Motor neuron (in vitro differentiated cells): ENCODE data around the gene SRXN1. TPM values are rescaled to one million over a fixed set of nuclear protein-coding genes. Genes with fewer than 3 reads are reported as not detected.
"Not testable (repeated sequence)": the region's sequence is repeated elsewhere in the genome, so short reads cannot be mapped to it uniquely, and the experiment has no call there.

Source experiments
- ATAC-seq, 8 experiments: fragments of 200-7000 bp; cut with Tn5 transposase; replicated peaks in 6 of 8; 2 replicates each; pipeline ENCODE4 v1.8.0; 2021; ENCODE audit warnings: mild to moderate bottlenecking in 8 of 8, moderate library complexity in 8 of 8
- H3K27ac ChIP-seq, 2 donors: fragments of 250-450 bp; sonication (Bioruptor Pico); 2 replicates each; pipeline ENCODE4 v1.9.0; 2021; ENCODE audit warnings: antibody characterized with exemption in 2 of 2, mild to moderate bottlenecking in 2 of 2, moderate library complexity in 1 of 2
- H3K4me1 ChIP-seq, 2 donors: fragments of 250-450 bp; sonication (Bioruptor Pico); replicated peaks in 1 of 2; 2 replicates each; pipeline ENCODE4 v1.6.1; 2021; ENCODE audit warnings: antibody characterized with exemption in 2 of 2, mild to moderate bottlenecking in 2 of 2, moderate library complexity in 1 of 2
- H3K4me3 ChIP-seq, 5 donors: fragments of 250-450 bp; sonication (Bioruptor Pico); 2 replicates each; pipeline ENCODE4 v1.9.0; 2021; ENCODE audit warnings: antibody characterized with exemption in 5 of 5, mild to moderate bottlenecking in 5 of 5, moderate library complexity in 4 of 5
- WGBS, 10 experiments: fragments of 450-650 bp; shearing (Covaris generic); methylation state at CpG; one replicate each; pipeline ENCODE4 v1.0.0; 2022; 5-methylcytosine and 5-hydroxymethylcytosine counted together
- in situ Hi-C, 9 experiments: fragments of 400-800 bp; cut with MboI; loops; one replicate each; pipeline ENCODE4 v1.15.0; 2021; ENCODE audit warnings: low sequenced_read_pairs in 9 of 9, low pct_unique_long_range_greater_than_20kb in 2 of 9; ENCODE audit not compliant: unreplicated experiment in 9 of 9
- total RNA-seq, 8 experiments: library from RNA; unstranded; fragments of 300-600 nt; gene quantifications; 2 replicates each; pipeline versions ENCODE4 v1.2.3 to v1.2.4, GENCODE V29; 2022

SRXN1 gene
- total RNA-seq, 8 experiments from 2014 or later: 7.1 to 51.6 (median 16.2) TPM

DNA sequence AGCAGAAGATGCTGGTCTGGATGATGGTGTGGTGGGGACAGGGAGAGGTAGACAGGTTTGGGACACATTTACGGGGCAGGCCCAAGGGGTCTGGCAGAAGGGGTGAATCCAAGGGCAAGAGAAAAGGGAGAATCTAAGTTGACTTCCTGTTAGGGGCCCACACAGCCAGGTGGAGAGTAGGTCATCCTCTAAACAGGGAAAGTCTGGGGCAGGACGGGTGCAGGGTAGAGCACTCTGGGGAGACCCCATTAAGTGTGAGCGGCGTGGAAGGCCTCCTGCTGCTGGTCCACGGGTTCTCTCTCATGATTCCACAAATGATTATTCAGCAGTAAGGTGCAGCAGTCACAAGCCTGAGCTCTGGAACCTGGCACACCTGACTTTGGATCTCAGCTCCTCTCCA, 2.7 kb downstream of the SRXN1 start:
- H3K27ac ChIP-seq: no peak overlapping the region
- peaks cover 14 to 21% of the 10 kb centered on the region in 2 donors for H3K4me1 ChIP-seq
- H3K4me3 ChIP-seq: no peak overlapping the region
- WGBS, 10 experiments: 40 to 100% (median 88%) methylated on average over 1 to 5 of the region's 5 CpGs; no CpG with 5 or more reads in 5 of the 10 experiments
- in situ Hi-C loops: no loop called here
- no peak for ATAC-seq

DNA sequence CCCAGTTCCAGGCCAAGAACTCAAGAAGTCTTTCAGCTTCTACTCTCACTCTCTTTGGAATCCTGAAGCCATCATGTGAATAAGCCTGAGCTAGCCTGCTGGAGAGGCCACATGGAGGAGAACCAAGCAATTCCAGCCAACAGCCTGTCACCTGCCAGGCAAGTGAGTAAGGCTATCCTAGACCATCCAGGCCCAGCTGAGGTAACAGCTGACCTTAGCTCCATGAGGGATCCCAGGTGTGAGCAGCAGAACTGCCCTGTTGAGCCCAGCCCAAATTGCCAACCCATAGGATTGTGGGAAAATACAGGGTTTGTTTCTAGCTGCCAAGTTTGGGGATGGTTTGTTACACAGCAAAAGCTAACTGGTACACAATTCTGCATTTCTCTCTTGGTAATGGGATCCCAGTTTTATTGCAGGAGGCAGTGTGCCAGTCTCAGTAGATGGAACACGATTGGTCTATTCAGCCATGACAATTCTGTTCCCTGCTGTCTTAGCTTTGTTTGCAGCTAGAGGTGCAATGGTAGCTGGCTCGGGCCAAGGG, 5.5 kb downstream of the SRXN1 start:
- no peak for ATAC-seq
- H3K4me1 ChIP-seq: peaks cover 12 to 22% of the 10 kb centered on the region in 2 donors
- H3K27ac ChIP-seq: no peak overlapping the region
- H3K4me3 ChIP-seq: no peak overlapping the region
- WGBS, 10 experiments: 83 to 100% methylated on average over 1 of the region's 2 CpGs; no CpG with 5 or more reads in 8 of the 10 experiments
- in situ Hi-C loops: no loop called here

DNA sequence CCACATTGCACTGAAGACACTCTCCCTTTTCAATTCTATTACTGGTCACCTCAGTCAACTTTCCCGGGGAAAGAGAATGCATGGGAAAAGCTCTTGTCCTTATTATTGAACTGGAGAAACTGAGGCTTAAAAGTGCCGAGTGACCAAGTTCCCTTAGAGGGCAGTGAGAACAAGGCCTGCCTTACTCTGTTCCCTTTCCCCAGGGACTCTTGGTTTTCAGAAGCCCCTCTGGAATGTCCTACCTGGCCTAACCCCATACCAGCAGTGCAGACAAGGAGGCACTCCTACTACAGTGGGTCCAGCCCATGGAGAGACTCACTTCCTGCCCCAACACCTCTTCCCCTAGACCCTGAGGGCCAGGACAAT, 6.1 kb downstream of the SRXN1 start:
- H3K27ac ChIP-seq: no peak overlapping the region
- in situ Hi-C loops: no loop called here
- ATAC-seq: no peak
- H3K4me3 ChIP-seq: no peak overlapping the region
- peaks cover 7 to 16% of the 10 kb centered on the region in 2 donors for H3K4me1 ChIP-seq
- 80 to 100% (median 88%) methylated on average over 1 to 2 of the region's 2 CpGs; no CpG with 5 or more reads in 4 of the 10 experiments for WGBS, 10 experiments

GRCh38 chr20:646107-646867, 6.7 kb downstream of the SRXN1 start:
- no peak overlapping the region for H3K27ac ChIP-seq
- ATAC-seq: no peak
- 61 to 86% (median 73%) methylated on average over 2 to 5 of the region's 10 CpGs; no CpG with 5 or more reads in 5 of the 10 experiments for WGBS, 10 experiments

GRCh38 chr20:645318-646106, 7.5 kb downstream of the SRXN1 start:
- in situ Hi-C loops: no loop called here
- H3K4me1 ChIP-seq: peaks cover 7 to 16% of the 10 kb centered on the region in 2 donors
- ATAC-seq: peak; percentile 69 to 91 (median 74)
- no peak overlapping the region for H3K27ac ChIP-seq
- H3K4me3 ChIP-seq: no peak overlapping the region
- 0 to 50% (median 19%) methylated on average over 2 to 14 of the region's 20 CpGs; no CpG with 5 or more reads in 2 of the 10 experiments for WGBS, 10 experiments

More at GRCh38 chr20:646107-646867, 6.7 kb downstream of the SRXN1 start:
- in situ Hi-C loops: no loop called here
- H3K4me1 ChIP-seq: peaks cover 7 to 16% of the 10 kb centered on the region in 2 donors
- H3K4me3 ChIP-seq: no peak overlapping the region

- peaks cover 7 to 16% of the 10 kb centered on the region in 2 donors for H3K4me1 ChIP-seq
- H3K4me3 ChIP-seq: no peak overlapping the region
- 43 to 93% (median 69%) methylated on average over 1 to 11 of the region's 11 CpGs for WGBS, 10 experiments
- no peak for ATAC-seq
- in situ Hi-C loops: no loop called here
- H3K27ac ChIP-seq: no peak overlapping the region
These were observed 8.2 kb downstream of the SRXN1 start for GRCh38 chr20:644692-645317.

- ATAC-seq: peak in 7 of 8 experiments; percentile 13 to 82 (median 77)
- WGBS, 10 experiments: 20 to 90% methylated on average over 1 to 2 of the region's 57 CpGs; no CpG with 5 or more reads in 8 of the 10 experiments
- in situ Hi-C loops: no loop called here
- H3K4me3 ChIP-seq: peak overlapping the region in 3 of 5 donors; percentile 15 to 22 (median 18)
- H3K27ac ChIP-seq: no peak overlapping the region
- peaks cover 7 to 16% of the 10 kb centered on the region in 2 donors for H3K4me1 ChIP-seq
These were observed 10.4 kb downstream of the SRXN1 start for GRCh38 chr20:642398-643174.

GRCh38 chr20:642013-642397, 11.0 kb downstream of the SRXN1 start:
- no CpG with 5 or more reads among the region's 13 CpGs for WGBS, 10 experiments
- ATAC-seq, H3K27ac ChIP-seq, in situ Hi-C loops: not testable (repeated sequence)
- peak overlapping the region in 1 of 5 donors; percentile 22 for H3K4me3 ChIP-seq
- H3K4me1 ChIP-seq: peaks cover 7 to 16% of the 10 kb centered on the region in 2 donors

DNA sequence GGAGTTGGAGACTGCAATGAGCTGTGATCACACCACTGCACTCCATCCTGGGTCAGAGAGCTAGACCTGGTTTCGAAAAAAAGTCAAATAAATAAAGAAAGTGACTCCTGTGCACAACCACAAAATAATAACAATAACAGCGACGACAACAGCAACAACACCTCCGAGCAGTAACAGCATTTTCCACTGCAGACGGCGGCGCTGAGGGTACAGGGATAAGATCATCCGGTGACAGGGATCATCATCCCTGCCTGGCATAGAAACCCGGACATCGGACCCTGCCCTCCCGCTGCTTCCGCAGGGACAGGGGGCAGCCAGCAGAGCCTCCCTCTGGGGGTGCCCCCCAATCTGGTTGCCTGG, 11.5 kb downstream of the SRXN1 start:
- peaks cover 7 to 16% of the 10 kb centered on the region in 2 donors for H3K4me1 ChIP-seq
- WGBS, 10 experiments: 11 to 82% (median 66%) methylated on average over 2 to 5 of the region's 12 CpGs; no CpG with 5 or more reads in 5 of the 10 experiments
- H3K4me3 ChIP-seq: no peak overlapping the region
- peak in 6 of 8 experiments; percentile 7 to 34 (median 21) for ATAC-seq
- in situ Hi-C loops: no loop called here
- no peak overlapping the region for H3K27ac ChIP-seq

GRCh38 chr20:640674-641515, 12.1 kb downstream of the SRXN1 start:
- Histone ChIP-seq H3K4me1 (peaks cover 4 to 13% of the 10 kb centered on the region in 2 donors), H3K27ac (no peak overlapping the region), H3K4me3 (no peak overlapping the region)
- no peak for ATAC-seq
- 0 to 78% (median 60%) methylated on average over 1 to 8 of the region's 11 CpGs; no CpG with 5 or more reads in 1 of the 10 experiments for WGBS, 10 experiments
- in situ Hi-C loops: no loop called here

GRCh38 chr20:638579-638978, 14.4 kb downstream of the SRXN1 start:
- ATAC-seq: no peak
- Histone ChIP-seq H3K4me3 (no peak overlapping the region), H3K4me1 (peaks cover 13 to 23% of the 10 kb centered on the region in 2 donors), H3K27ac (no peak overlapping the region)
- WGBS, 10 experiments: 50 to 100% (median 100%) methylated on average over 1 of the region's 1 CpG; no CpG with 5 or more reads in 7 of the 10 experiments
- in situ Hi-C loops: loop anchor here in 1 of 9 experiments (10.0 kb wide), 1 partner anchor 74 kb away; no protein-coding TSS in a partner anchor
